ENCODE data around the gene ABHD17B.

GRCh38 chr9:71816916-71817451, 94.0 kb downstream of the ABHD17B start:
- TF ChIP-seq CTCF (IDR thresholded peaks at IDR 0.05) (no peak), NPAS2 (CRISPR knock-in tag; IDR thresholded peaks at IDR 0.05; ENCODE audit: borderline replicate concordance) (no peak), KDM5A (IDR thresholded peaks at IDR 0.05) (no peak), POLR2A (IDR thresholded peaks at IDR 0.05; ENCODE audit: low read length) (no peak), USF2 (IDR thresholded peaks at IDR 0.05) (no peak), EHMT2 (IDR thresholded peaks at IDR 0.05; ENCODE audit: low read depth) (no peak), SREBF2 (IDR thresholded peaks at IDR 0.05) (no peak), SMC3 (IDR thresholded peaks at IDR 0.05) (no peak), RAD21 (conservative IDR thresholded peaks at IDR 0.05 in 1 of 2, IDR thresholded peaks at IDR 0.05 in 1 of 2) (no peak), HOXA7 (CRISPR knock-in tag; IDR thresholded peaks at IDR 0.05) (no peak), REST (IDR thresholded peaks at IDR 0.05) (no peak)

Data from A549 (cell line).